ENCODE data around the gene PDE4D.

DNA sequence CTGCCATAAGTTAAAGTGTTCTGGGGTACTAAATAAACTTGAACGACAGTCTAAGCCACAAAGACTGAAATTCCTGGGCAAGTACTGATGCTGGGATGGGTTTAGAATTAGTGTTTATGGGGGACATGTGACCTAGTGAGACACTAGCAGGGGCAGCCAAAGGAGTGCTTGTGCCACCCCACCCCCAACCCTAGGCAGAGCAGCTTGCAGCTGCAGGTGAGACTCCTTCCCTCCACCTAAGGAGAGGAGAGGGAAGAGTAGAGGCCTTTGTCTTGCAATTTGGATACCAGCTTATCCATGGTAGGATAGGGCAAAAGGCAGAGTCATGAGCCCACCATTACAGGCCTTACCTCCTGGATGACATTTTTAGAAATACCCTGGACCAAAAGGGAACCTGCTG, 28.7 kb upstream of the PDE4D start:
- TF ChIP-seq, protein P1, sequence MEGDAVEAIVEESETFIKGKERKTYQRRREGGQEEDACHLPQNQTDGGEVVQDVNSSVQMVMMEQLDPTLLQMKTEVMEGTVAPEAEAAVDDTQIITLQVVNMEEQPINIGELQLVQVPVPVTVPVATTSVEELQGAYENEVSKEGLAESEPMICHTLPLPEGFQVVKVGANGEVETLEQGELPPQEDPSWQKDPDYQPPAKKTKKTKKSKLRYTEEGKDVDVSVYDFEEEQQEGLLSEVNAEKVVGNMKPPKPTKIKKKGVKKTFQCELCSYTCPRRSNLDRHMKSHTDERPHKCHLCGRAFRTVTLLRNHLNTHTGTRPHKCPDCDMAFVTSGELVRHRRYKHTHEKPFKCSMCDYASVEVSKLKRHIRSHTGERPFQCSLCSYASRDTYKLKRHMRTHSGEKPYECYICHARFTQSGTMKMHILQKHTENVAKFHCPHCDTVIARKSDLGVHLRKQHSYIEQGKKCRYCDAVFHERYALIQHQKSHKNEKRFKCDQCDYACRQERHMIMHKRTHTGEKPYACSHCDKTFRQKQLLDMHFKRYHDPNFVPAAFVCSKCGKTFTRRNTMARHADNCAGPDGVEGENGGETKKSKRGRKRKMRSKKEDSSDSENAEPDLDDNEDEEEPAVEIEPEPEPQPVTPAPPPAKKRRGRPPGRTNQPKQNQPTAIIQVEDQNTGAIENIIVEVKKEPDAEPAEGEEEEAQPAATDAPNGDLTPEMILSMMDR (IDR thresholded peaks at IDR 0.05; ENCODE audit: insufficient read depth, low read depth, low read length) = no peak
- no peak for TF ChIP-seq EZH2 (IDR thresholded peaks at IDR 0.05; ENCODE audit: insufficient read depth, low read length)

Data from astrocyte (in vitro differentiated cells and primary cell).